ENCODE results near the gene GCSAM.
A peak's percentile ranks its signal among the peaks of the same experiment; 100 is the strongest.

The GCSAM gene

GRCh38 chr3:112114576-112115160 lies 18.4 kb downstream of the GCSAM start:
- TF ChIP-seq CTCF (IDR thresholded peaks at IDR 0.05), result no peak
- DNase-seq, result no peak
- no peaks in the 10 kb centered on the region for H3K4me1 ChIP-seq
- intact Hi-C loops (cut with DNase I; ENCODE audit: low total_unique reads), result no loop called here
- H3K4me3 ChIP-seq, result no peak overlapping the region
- no peaks in the 10 kb centered on the region for H3K9me3 ChIP-seq
- H3K27ac ChIP-seq, result no peak overlapping the region
- no peaks in the 10 kb centered on the region for H3K27me3 ChIP-seq
- peaks cover 0 to 7% (median 3%) of the 10 kb centered on the region in 3 donors for H3K36me3 ChIP-seq

DNA sequence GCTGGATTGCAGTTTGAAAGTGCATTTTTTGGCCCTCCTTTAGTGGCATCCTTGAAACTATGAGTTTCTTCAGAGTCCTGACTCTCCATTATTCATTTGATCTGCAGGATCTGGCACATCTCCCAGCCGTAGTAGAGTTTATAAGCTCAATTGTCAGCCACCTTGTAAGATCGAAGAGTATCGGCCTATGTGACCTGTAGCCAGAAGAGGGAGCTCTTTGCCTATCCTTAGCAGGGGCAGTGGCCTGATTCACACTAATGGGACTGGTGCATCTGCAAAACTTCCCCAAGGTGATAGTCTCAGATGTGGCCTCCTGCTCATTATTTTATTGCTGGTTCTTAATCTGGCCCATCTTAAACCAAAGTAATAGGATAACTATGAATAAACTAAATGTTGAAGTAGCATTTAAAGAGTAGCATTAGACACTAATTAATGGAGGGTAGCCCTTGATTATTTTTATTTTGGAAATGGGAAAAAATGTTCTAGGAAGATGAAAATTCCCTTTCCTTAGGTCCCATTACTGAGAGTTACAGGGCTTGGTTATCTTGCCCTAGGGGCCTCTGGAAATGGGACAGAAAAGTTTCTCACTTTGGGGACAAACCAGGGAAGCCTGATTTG lies 21.2 kb downstream of the GCSAM start:
- Histone ChIP-seq H3K27me3 (no peaks in the 10 kb centered on the region), H3K36me3 (peaks cover 0 to 7% (median 7%) of the 10 kb centered on the region in 3 donors), H3K27ac (no peak overlapping the region), H3K4me3 (no peak overlapping the region), H3K9me3 (no peaks in the 10 kb centered on the region), H3K4me1 (no peaks in the 10 kb centered on the region)
- TF ChIP-seq CTCF (IDR thresholded peaks at IDR 0.05), result peak in 1 of 2 experiments; percentile 29
- intact Hi-C loops (cut with DNase I; ENCODE audit: low total_unique reads), result no loop called here
- peak in 1 of 2 donors; percentile 34 for DNase-seq

- TF ChIP-seq CTCF (IDR thresholded peaks at IDR 0.05), result no peak
- intact Hi-C loops (cut with DNase I; ENCODE audit: low total_unique reads), result no loop called here
- Histone ChIP-seq H3K27me3 (no peaks in the 10 kb centered on the region), H3K4me3 (no peak overlapping the region), H3K4me1 (no peaks in the 10 kb centered on the region), H3K27ac (no peak overlapping the region), H3K9me3 (no peaks in the 10 kb centered on the region), H3K36me3 (peaks cover 6 to 7% (median 7%) of the 10 kb centered on the region in 3 donors)
- DNase-seq, result no peak
Observed at GRCh38 chr3:112109322-112109721, 23.7 kb downstream of the GCSAM start.

GRCh38 chr3:112104774-112105173 lies 28.3 kb downstream of the GCSAM start:
- H3K9me3 ChIP-seq, result no peaks in the 10 kb centered on the region

DNA sequence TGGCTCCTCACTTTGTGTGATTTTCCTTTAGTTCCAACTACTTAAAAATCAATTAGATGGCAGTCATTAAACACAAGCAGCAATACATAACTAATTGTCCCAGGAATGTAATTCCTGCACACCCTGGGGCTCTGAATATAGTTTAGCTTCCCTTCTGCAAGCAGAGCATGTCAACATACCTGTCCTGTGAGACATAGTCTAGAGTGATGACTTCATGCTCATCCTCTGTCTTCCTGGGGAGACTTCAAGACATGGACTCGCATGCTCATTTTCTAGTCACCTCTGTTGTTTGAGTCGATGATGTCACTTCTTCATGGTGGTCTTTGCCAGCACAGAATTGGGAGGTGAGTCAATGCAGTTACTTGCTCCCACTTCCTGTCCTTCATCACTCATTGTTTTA lies 31.1 kb downstream of the GCSAM start:
- TF ChIP-seq CTCF (IDR thresholded peaks at IDR 0.05), result no peak
- peaks cover 0 to 6% (median 3%) of the 10 kb centered on the region in 3 donors for H3K36me3 ChIP-seq
- H3K9me3 ChIP-seq, result no peaks in the 10 kb centered on the region
- H3K4me1 ChIP-seq, result peaks cover 0 to 17% (median 4%) of the 10 kb centered on the region in 4 donors
- H3K4me3 ChIP-seq, result no peak overlapping the region
- H3K27ac ChIP-seq, result no peak overlapping the region
- no peaks in the 10 kb centered on the region for H3K27me3 ChIP-seq
- no peak for DNase-seq
- intact Hi-C loops (cut with DNase I; ENCODE audit: low total_unique reads), result no loop called here

More at GRCh38 chr3:112104774-112105173, 28.3 kb downstream of the GCSAM start:
- no peak for DNase-seq
- TF ChIP-seq CTCF (IDR thresholded peaks at IDR 0.05), result no peak
- Histone ChIP-seq H3K27ac (no peak overlapping the region), H3K27me3 (no peaks in the 10 kb centered on the region), H3K4me1 (no peaks in the 10 kb centered on the region), H3K36me3 (peaks cover 3 to 6% (median 4%) of the 10 kb centered on the region in 3 donors), H3K4me3 (no peak overlapping the region)
- intact Hi-C loops (cut with DNase I; ENCODE audit: low total_unique reads), result no loop called here

All from tibial artery (tissue), 4 donors.